ENCODE results near the gene UVRAG.

DNA sequence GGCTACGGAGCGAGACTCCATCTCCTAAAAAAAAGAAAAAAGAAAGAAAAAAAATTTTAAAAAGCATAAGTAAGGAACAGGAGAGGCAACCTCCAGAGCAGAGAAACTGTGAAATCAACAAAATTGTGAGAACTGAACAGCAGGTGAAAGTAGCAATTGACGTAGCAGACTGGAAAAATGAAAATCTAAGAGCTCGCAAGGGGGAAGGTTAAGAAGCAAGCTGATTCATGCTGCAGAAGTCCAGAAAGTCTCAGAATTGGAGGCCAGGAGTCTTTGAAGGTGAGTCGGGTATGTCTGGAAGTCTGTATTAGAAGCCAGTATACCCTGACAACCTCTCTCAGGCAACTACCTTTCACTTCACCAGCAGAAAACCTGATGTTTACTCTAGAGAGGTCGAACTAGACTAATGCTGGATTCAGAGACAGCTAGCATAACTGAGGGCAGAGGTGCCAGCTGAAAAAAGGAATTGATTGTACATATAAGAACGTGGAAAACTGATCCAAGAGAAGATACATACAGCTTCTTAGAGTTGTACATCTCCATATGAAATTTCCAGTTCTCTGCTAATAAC, 229.8 kb downstream of the UVRAG start:
- TF ChIP-seq, protein P1, sequence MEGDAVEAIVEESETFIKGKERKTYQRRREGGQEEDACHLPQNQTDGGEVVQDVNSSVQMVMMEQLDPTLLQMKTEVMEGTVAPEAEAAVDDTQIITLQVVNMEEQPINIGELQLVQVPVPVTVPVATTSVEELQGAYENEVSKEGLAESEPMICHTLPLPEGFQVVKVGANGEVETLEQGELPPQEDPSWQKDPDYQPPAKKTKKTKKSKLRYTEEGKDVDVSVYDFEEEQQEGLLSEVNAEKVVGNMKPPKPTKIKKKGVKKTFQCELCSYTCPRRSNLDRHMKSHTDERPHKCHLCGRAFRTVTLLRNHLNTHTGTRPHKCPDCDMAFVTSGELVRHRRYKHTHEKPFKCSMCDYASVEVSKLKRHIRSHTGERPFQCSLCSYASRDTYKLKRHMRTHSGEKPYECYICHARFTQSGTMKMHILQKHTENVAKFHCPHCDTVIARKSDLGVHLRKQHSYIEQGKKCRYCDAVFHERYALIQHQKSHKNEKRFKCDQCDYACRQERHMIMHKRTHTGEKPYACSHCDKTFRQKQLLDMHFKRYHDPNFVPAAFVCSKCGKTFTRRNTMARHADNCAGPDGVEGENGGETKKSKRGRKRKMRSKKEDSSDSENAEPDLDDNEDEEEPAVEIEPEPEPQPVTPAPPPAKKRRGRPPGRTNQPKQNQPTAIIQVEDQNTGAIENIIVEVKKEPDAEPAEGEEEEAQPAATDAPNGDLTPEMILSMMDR (IDR thresholded peaks at IDR 0.05) = no peak
- no peak for TF ChIP-seq POLR2A (IDR thresholded peaks at IDR 0.05)
